Esophagus muscularis mucosa (tissue), 3 donors: ENCODE measurements around the gene CUL2.
"Not testable (repeated sequence)": the region's sequence is repeated elsewhere in the genome, so short reads cannot be mapped to it uniquely, and the experiment has no call there.

Experiments used
- POLR2A ChIP-seq: fragments of 450-650 bp; IDR thresholded peaks from one replicate; pipeline ENCODE4 v1.6.1; 2017; ENCODE audit warnings: antibody characterized with exemption, moderate library complexity, mild to moderate bottlenecking, low read depth
- POLR2AphosphoS5 ChIP-seq, 2 donors: sonication (generic); formaldehyde crosslinking; IDR thresholded peaks; one replicate each; pipeline ENCODE4 v1.6.1; 2017; ENCODE audit warnings: antibody characterized with exemption in 2 of 2
- TF ChIP-seq, protein P1 (sequence below), 3 experiments: fragments of 200-600 bp in 2 of 3; fragments of 450-650 bp in 1 of 3; sonication (generic) in 2 of 3; IDR thresholded peaks; one replicate each; pipeline ENCODE4 v1.5.1; 2017 to 2019; ENCODE audit warnings: antibody characterized with exemption in 3 of 3, mild to moderate bottlenecking in 2 of 3, moderate library complexity in 1 of 3

DNA sequence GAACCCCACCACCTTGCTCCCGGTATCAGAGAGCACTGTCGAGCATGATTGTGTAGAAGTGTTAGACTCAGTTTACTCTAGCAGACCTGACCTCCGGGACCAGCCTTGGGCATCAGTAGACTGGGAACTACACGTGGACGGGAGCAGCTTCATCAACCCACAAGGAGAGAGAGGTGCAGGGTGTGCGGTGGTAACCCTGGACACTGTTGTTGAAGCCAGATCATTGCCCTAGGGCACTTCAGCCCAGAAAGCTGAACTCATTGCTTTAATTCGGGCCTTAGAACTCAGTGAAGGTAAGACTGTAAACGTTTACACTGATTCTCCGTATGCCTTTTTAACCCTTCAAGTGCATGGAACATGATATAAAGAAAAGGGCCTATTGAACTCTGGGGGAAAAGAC lies 117.0 kb downstream of the CUL2 start:
- TF ChIP-seq, protein P1, sequence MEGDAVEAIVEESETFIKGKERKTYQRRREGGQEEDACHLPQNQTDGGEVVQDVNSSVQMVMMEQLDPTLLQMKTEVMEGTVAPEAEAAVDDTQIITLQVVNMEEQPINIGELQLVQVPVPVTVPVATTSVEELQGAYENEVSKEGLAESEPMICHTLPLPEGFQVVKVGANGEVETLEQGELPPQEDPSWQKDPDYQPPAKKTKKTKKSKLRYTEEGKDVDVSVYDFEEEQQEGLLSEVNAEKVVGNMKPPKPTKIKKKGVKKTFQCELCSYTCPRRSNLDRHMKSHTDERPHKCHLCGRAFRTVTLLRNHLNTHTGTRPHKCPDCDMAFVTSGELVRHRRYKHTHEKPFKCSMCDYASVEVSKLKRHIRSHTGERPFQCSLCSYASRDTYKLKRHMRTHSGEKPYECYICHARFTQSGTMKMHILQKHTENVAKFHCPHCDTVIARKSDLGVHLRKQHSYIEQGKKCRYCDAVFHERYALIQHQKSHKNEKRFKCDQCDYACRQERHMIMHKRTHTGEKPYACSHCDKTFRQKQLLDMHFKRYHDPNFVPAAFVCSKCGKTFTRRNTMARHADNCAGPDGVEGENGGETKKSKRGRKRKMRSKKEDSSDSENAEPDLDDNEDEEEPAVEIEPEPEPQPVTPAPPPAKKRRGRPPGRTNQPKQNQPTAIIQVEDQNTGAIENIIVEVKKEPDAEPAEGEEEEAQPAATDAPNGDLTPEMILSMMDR (IDR thresholded peaks at IDR 0.05): not testable (repeated sequence)
- TF ChIP-seq POLR2A; POLR2AphosphoS5 (IDR thresholded peaks at IDR 0.05): not testable (repeated sequence)
